H1 (cell line): ENCODE data around the gene CHST9.

ENCODE experiments used
- BCL11A ChIP-seq, 2 experiments: IDR thresholded peaks; one replicate each; pipeline ENCODE4 v1.6.1; 2011; ENCODE audit warnings: low read depth in 2 of 2, low read length in 2 of 2, mild to moderate bottlenecking in 2 of 2
- CTCF ChIP-seq, 3 experiments: IDR thresholded peaks; 1 replicate in 2 of 3; 2 replicates in 1 of 3; pipeline versions ENCODE4 v1.5.1 to v1.6.1; 2011; ENCODE audit warnings: low read length in 3 of 3, mild to moderate bottlenecking in 3 of 3, inconsistent platforms in 2 of 3, low read depth in 1 of 3, moderate library complexity in 1 of 3; ENCODE audit not compliant: insufficient read depth in 1 of 3; ENCODE audit errors: control extremely low read depth in 1 of 3
- EZH2 ChIP-seq: fragments of 200-600 bp; sonication (generic); IDR thresholded peaks from 2 replicates; pipeline ENCODE4 v1.7.1; 2012; ENCODE audit warnings: low read depth, mild to moderate bottlenecking, moderate library complexity, low read length, inconsistent platforms; ENCODE audit not compliant: severe bottlenecking
- JUND ChIP-seq: IDR thresholded peaks from 2 replicates; pipeline ENCODE4 v1.6.1; 2011; ENCODE audit warnings: mild to moderate bottlenecking, improper control_type of control experiment, low read length
- KDM1A ChIP-seq: fragments of 200-600, 300-600 bp; sonication (generic); IDR thresholded peaks from 2 replicates; pipeline ENCODE4 v1.7.1; 2016; ENCODE audit warnings: mild to moderate bottlenecking, low read length, borderline replicate concordance
- NRF1 ChIP-seq: IDR thresholded peaks from 2 replicates; pipeline ENCODE4 v1.6.1; 2011; ENCODE audit warnings: mild to moderate bottlenecking, low read depth, low read length, improper control_type of control experiment
- ZNF274 ChIP-seq: IDR thresholded peaks from 2 replicates; pipeline ENCODE4 v1.7.0; 2012; ENCODE audit warnings: low read length, borderline replicate concordance; ENCODE audit errors: extremely low read depth

- TF ChIP-seq NRF1 (no peak), EZH2 (no peak), CTCF (IDR thresholded peaks at IDR 0.05; ENCODE audit: control extremely low read depth in 1 of 3, insufficient read depth in 1 of 3, low read depth in 1 of 3, low read length in 3 of 3) (peak in 2 of 3 experiments; percentile 24 to 25; a peak in 2 of 4 replicates), JUND (no peak), BCL11A (IDR thresholded peaks at IDR 0.05; ENCODE audit: low read depth in 2 of 2, low read length in 2 of 2) (no peak), ZNF274 (no peak), KDM1A (no peak)
These were observed 221.8 kb downstream of the CHST9 start for GRCh38 chr18:26963292-26963691.
